BLaER1 treated with 17β-estradiol and CSF1 and Interleukin-3, amounts not matched to agents 10 nM and 100 nM (cell line): ENCODE results near the gene REM2.

Experiments used
- H3K27ac ChIP-seq, 11 experiments: shearing (Covaris generic); formaldehyde crosslinking; 2 replicates each; pipeline ENCODE4 v1.8.1; 2022
- H3K27me3 ChIP-seq, 11 experiments: shearing (Covaris generic); formaldehyde crosslinking; 2 replicates each; pipeline ENCODE4 v1.8.1; 2022
- H3K36me3 ChIP-seq, 11 experiments: shearing (Covaris generic); formaldehyde crosslinking; 2 replicates each; pipeline ENCODE4 v1.8.1; 2022
- H3K4me1 ChIP-seq, 10 experiments: shearing (Covaris generic); formaldehyde crosslinking; 2 replicates each; pipeline ENCODE4 v1.8.1; 2022
- H3K4me2 ChIP-seq, 11 experiments: shearing (Covaris generic); formaldehyde crosslinking; 2 replicates each; pipeline ENCODE4 v1.8.1; 2022
- H3K4me3 ChIP-seq, 10 experiments: shearing (Covaris generic); formaldehyde crosslinking; 2 replicates each; pipeline ENCODE4 v1.8.1; 2022
- H3K9ac ChIP-seq, 11 experiments: shearing (Covaris generic); formaldehyde crosslinking; 2 replicates each; pipeline ENCODE4 v1.8.1; 2022
- H3K9me3 ChIP-seq, 11 experiments: shearing (Covaris generic); formaldehyde crosslinking; replicated peaks in 1 of 11; 2 replicates each; pipeline ENCODE4 v1.8.1; 2022
- H4K20me1 ChIP-seq, 11 experiments: shearing (Covaris generic); formaldehyde crosslinking; 2 replicates each; pipeline ENCODE4 v1.8.1; 2022
- Cebpa-rat ChIP-seq, 11 experiments: shearing (Covaris generic); IDR thresholded peaks; 2 replicates each; pipeline ENCODE4 v1.8.1; 2022

REM2 gene

DNA sequence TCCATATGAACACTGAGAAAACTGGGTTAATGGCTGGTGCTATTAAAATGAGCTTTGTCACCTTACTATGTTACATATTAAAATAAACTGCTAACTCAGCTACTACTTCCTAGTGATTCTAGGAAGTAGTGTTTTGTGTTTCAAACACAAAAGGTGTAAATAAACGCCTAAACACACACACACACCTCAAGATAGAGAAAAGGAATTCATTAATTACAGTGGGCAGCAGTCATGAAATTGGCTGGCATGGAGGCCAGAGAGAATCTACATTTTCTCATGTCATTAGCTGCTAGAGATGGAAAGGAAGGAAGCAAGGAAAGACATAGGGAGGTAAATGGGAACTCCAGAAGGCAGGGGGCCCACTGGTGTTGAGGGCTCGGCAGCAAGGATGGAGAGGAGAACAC lies 46.9 kb downstream of the REM2 start:
- H3K4me2 ChIP-seq, result peak overlapping the region; percentile 76 to 96 (median 92)
- H3K9ac ChIP-seq, result peak overlapping the region; percentile 64 to 96 (median 77)
- H3K27me3 ChIP-seq, result no peaks in the 10 kb centered on the region
- no peaks in the 10 kb centered on the region for H4K20me1 ChIP-seq
- H3K36me3 ChIP-seq, result peaks cover 23 to 33% (median 28%) of the 10 kb centered on the region in 11 experiments
- H3K4me1 ChIP-seq, result peaks cover 28 to 43% (median 39%) of the 10 kb centered on the region in 10 experiments
- H3K4me3 ChIP-seq, result peak overlapping the region; percentile 58 to 98 (median 88)
- 0 out of 22 replicates have a peak, but pooled peaks of 1 of the 11 experiments have one; percentile 1 for TF ChIP-seq Cebpa-rat (IDR thresholded peaks at IDR 0.05)
- H3K9me3 ChIP-seq, result no peaks in the 10 kb centered on the region
- H3K27ac ChIP-seq, result peak overlapping the region; percentile 60 to 95 (median 81); a peak in 21 of 22 replicates

GRCh38 chr14:22932146-22932545 lies 49.1 kb downstream of the REM2 start:
- no peak for TF ChIP-seq Cebpa-rat (IDR thresholded peaks at IDR 0.05)
- Histone ChIP-seq H3K27me3 (no peaks in the 10 kb centered on the region), H3K4me3 (no peak overlapping the region), H3K4me2 (no peak overlapping the region), H3K9ac (no peak overlapping the region), H3K9me3 (no peaks in the 10 kb centered on the region), H3K36me3 (peaks cover 1 to 23% (median 14%) of the 10 kb centered on the region in 11 experiments; a peak in 18 of 22 replicates), H4K20me1 (no peaks in the 10 kb centered on the region), H3K4me1 (peaks cover 15 to 32% (median 27%) of the 10 kb centered on the region in 10 experiments), H3K27ac (no peak overlapping the region)

DNA sequence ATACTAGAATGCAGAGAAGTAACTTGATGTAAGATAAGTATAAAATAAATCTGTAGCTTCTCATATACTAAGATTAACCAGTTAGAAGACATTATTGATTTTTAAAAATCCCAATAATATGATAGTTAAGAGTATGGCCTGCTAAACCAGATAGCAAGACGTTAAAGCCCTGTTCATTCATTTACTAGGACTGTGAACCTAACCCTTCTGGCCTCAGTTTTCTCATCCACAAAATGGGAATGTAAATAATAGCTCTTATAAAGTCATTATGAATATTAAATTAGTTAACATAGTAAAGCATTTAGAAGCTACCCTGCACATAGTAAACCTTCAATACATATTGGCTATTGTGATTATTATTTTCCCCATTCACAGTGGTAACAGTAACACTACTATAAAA lies 52.1 kb downstream of the REM2 start:
- Histone ChIP-seq H3K27me3 (no peaks in the 10 kb centered on the region), H3K27ac (no peak overlapping the region), H3K4me3 (no peak overlapping the region), H3K4me1 (peaks cover 0 to 12% (median 7%) of the 10 kb centered on the region in 10 experiments; a peak in 14 of 20 replicates), H3K36me3 (peaks cover 0 to 36% (median 24%) of the 10 kb centered on the region in 11 experiments; a peak in 17 of 22 replicates), H3K9ac (0 out of 22 replicates have a peak overlapping the region, but pooled peaks of 1 of the 11 experiments have one; percentile 10), H4K20me1 (no peaks in the 10 kb centered on the region), H3K9me3 (no peaks in the 10 kb centered on the region), H3K4me2 (no peak overlapping the region)
- TF ChIP-seq Cebpa-rat (IDR thresholded peaks at IDR 0.05), result no peak
